ENCODE data around the gene VAT1L. TPM values are rescaled to one million over a fixed set of nuclear protein-coding genes. Genes with fewer than 3 reads are reported as not detected.

VAT1L gene
- total and polyA plus RNA-seq, 2 experiments from 2014 or later: 11.0 to 24.4 TPM

DNA sequence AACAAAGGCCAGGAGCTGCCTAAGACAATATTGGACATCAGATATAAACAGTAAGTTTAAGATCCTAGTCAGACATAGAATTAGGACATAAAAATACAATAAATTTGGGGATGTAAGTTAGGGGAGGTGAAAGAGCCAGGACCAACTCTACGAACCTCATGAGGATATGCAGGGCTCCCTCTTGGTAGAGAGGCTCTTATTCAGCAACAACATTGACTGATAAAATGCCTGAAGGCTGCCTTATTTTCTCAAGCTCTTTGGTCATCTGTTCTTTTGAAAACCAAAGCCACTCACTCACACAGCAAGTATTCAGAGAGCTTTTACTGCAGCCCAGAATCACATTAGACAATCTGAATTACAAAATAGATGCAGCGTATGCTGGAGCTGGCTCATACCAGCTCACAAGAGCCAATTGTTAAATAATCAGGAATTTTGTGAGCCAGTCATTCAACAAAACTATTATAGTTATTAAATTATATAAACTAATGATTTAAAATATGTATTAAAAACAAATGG lies 125.4 kb downstream of the VAT1L start:
- Histone ChIP-seq H3F3A (replicated peaks; ENCODE audit: low read depth) (no peaks in the 10 kb centered on the region), H2AFZ (no peak overlapping the region), H3K9me2 (ENCODE audit: insufficient read depth) (peaks cover 3% of the 10 kb centered on the region; the same call in 1 of the 2 replicates), H3K36me3 (ENCODE audit: insufficient read depth) (no peaks in the 10 kb centered on the region), H3K79me2 (replicated peaks; ENCODE audit: insufficient read depth) (no peaks in the 10 kb centered on the region), H4K20me1 (replicated peaks; ENCODE audit: insufficient read depth) (no peaks in the 10 kb centered on the region), H3K4me1 (ENCODE audit: insufficient read depth) (peaks cover 52% of the 10 kb centered on the region), H3K27me3 (ENCODE audit: insufficient read depth) (no peaks in the 10 kb centered on the region), H3K27ac (ENCODE audit: low read depth) (peak overlapping the region; percentile 63; the same call in 1 of the 2 replicates), H3K4me2 (peak overlapping the region; percentile 24; the same call in 1 of the 2 replicates), H3K4me3 (no peak overlapping the region)
- H3K27me3 Mint-ChIP-seq (ENCODE audit: insufficient read depth, low read depth, poor library complexity): peaks cover 4% of the 10 kb centered on the region
- H3K27ac Mint-ChIP-seq: no peak overlapping the region
- TF ChIP-seq ZNF114 (CRISPR knock-in tag; IDR thresholded peaks at IDR 0.05) (no peak), NANOG (IDR thresholded peaks at IDR 0.05; ENCODE audit: borderline replicate concordance) (no peak), POLR2AphosphoS5 (IDR thresholded peaks at IDR 0.05; ENCODE audit: low read depth) (no peak), JUNB (IDR thresholded peaks at IDR 0.05; ENCODE audit: unreplicated experiment) (no peak)
- TF ChIP-seq, protein P1, sequence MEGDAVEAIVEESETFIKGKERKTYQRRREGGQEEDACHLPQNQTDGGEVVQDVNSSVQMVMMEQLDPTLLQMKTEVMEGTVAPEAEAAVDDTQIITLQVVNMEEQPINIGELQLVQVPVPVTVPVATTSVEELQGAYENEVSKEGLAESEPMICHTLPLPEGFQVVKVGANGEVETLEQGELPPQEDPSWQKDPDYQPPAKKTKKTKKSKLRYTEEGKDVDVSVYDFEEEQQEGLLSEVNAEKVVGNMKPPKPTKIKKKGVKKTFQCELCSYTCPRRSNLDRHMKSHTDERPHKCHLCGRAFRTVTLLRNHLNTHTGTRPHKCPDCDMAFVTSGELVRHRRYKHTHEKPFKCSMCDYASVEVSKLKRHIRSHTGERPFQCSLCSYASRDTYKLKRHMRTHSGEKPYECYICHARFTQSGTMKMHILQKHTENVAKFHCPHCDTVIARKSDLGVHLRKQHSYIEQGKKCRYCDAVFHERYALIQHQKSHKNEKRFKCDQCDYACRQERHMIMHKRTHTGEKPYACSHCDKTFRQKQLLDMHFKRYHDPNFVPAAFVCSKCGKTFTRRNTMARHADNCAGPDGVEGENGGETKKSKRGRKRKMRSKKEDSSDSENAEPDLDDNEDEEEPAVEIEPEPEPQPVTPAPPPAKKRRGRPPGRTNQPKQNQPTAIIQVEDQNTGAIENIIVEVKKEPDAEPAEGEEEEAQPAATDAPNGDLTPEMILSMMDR (conservative IDR thresholded peaks at IDR 0.05; ENCODE audit: low read depth in 2 of 2): no peak
- ATAC-seq (no peak), DNase-seq (ENCODE audit: low spot score) (no peak)
- peaks cover 46% of the 10 kb centered on the region for H3K4me1 Mint-ChIP-seq
- H3K9me3 Mint-ChIP-seq: no peaks in the 10 kb centered on the region
- H3K36me3 Mint-ChIP-seq (ENCODE audit: low read depth): no peaks in the 10 kb centered on the region
- H3K4me3 Mint-ChIP-seq: no peak overlapping the region

DNA sequence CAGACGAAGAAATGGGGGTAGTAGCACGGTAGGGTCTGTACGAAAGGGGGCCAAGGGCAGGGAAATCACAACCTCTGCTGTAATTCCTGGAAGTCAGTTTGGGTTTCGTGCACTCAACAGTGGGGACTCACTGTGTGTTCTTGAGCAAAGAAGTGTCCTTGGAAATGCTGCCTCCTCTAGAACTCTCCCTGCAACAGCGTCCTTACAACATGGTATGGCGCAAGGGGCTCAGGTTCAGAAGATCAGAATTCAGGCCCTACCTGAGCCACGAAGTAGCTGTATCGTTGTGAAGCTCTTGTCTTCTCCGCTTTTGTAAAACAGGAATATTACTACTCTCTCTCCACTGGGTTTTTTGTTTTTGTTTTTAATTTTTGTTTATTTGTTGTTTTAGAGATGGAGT lies 127.7 kb downstream of the VAT1L start:
- Mint-ChIP-seq H3K27ac (no peak overlapping the region), H3K4me3 (no peak overlapping the region), H3K4me1 (peaks cover 55% of the 10 kb centered on the region), H3K9me3 (no peaks in the 10 kb centered on the region), H3K36me3 (ENCODE audit: low read depth) (no peaks in the 10 kb centered on the region), H3K27me3 (ENCODE audit: insufficient read depth, low read depth, poor library complexity) (peaks cover 2% of the 10 kb centered on the region)
- no peaks in the 10 kb centered on the region for H3K27me3 ChIP-seq (ENCODE audit: insufficient read depth)
- H3K4me3 ChIP-seq: no peak overlapping the region
- peak; percentile 54 for ATAC-seq
- H2AFZ ChIP-seq: no peak overlapping the region
- TF ChIP-seq, protein P2, sequence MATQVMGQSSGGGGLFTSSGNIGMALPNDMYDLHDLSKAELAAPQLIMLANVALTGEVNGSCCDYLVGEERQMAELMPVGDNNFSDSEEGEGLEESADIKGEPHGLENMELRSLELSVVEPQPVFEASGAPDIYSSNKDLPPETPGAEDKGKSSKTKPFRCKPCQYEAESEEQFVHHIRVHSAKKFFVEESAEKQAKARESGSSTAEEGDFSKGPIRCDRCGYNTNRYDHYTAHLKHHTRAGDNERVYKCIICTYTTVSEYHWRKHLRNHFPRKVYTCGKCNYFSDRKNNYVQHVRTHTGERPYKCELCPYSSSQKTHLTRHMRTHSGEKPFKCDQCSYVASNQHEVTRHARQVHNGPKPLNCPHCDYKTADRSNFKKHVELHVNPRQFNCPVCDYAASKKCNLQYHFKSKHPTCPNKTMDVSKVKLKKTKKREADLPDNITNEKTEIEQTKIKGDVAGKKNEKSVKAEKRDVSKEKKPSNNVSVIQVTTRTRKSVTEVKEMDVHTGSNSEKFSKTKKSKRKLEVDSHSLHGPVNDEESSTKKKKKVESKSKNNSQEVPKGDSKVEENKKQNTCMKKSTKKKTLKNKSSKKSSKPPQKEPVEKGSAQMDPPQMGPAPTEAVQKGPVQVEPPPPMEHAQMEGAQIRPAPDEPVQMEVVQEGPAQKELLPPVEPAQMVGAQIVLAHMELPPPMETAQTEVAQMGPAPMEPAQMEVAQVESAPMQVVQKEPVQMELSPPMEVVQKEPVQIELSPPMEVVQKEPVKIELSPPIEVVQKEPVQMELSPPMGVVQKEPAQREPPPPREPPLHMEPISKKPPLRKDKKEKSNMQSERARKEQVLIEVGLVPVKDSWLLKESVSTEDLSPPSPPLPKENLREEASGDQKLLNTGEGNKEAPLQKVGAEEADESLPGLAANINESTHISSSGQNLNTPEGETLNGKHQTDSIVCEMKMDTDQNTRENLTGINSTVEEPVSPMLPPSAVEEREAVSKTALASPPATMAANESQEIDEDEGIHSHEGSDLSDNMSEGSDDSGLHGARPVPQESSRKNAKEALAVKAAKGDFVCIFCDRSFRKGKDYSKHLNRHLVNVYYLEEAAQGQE (IDR thresholded peaks at IDR 0.05; ENCODE audit: unreplicated experiment): no peak
- TF ChIP-seq, protein P1 (conservative IDR thresholded peaks at IDR 0.05; ENCODE audit: low read depth in 2 of 2): peak in 1 of 2 experiments; percentile 30; a peak in 2 of 4 replicates
- TF ChIP-seq POLR2AphosphoS5 (IDR thresholded peaks at IDR 0.05; ENCODE audit: low read depth) (no peak), EZH2 (IDR thresholded peaks at IDR 0.05; ENCODE audit: low read depth, unreplicated experiment) (no peak)
- no peaks in the 10 kb centered on the region for H3K79me2 ChIP-seq (replicated peaks; ENCODE audit: insufficient read depth)
- H3K36me3 ChIP-seq (ENCODE audit: insufficient read depth): no peaks in the 10 kb centered on the region
- H3K9me2 ChIP-seq (ENCODE audit: insufficient read depth): peaks cover 3% of the 10 kb centered on the region; the same call in 1 of the 2 replicates
- H3K4me1 ChIP-seq (ENCODE audit: insufficient read depth): peaks cover 64% of the 10 kb centered on the region
- H3K27ac ChIP-seq (ENCODE audit: low read depth): no peak overlapping the region
- no peaks in the 10 kb centered on the region for H4K20me1 ChIP-seq (replicated peaks; ENCODE audit: insufficient read depth)
- DNase-seq (ENCODE audit: low spot score): no peak
- H3K4me2 ChIP-seq: peak overlapping the region; percentile 41; the same call in 1 of the 2 replicates
- H3F3A ChIP-seq (replicated peaks; ENCODE audit: low read depth): no peaks in the 10 kb centered on the region

Measured in GM23338 (cell line).